Activated CD8-positive, alpha-beta memory T cell treated with anti-CD3 and anti-CD28 coated beads for 24 hours (primary cell): ENCODE results near the gene PLK2.
A peak's percentile ranks its signal among the peaks of the same experiment; 100 is the strongest.

Experiments used
- DNase-seq: peaks from one replicate; pipeline ENCODE4 v3.0.0-alpha.2; 2020

PLK2 gene

DNA sequence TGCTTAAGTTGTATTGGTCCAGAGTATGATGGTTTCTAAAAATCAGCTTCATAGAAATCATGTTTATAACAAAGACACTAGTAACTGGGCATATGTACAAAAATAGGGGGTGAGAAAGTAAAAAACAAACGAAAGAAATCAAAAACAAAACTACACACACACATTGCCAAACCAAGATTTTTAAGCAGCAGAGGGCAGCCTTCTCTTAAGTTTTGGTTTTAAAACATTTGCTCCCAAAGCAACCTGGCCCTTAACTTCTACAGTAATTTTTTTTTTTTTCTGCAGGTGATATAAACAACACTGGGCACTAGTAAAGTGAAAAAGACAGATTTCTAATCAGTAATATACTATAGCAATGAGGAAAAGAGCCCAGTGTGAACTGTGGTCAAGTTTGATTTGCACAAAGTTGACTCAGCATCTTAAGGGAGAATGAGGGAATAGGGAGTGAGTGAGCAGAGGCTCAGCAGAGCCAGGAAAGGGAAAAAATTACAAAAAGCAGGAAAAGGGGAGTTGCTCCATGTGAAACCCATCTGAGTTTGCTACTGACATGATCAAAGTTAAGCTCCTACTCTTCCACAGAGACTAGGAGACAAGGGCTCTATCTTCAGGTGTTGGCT lies 18.0 kb upstream of the PLK2 start:
- DNase-seq = no peak

DNA sequence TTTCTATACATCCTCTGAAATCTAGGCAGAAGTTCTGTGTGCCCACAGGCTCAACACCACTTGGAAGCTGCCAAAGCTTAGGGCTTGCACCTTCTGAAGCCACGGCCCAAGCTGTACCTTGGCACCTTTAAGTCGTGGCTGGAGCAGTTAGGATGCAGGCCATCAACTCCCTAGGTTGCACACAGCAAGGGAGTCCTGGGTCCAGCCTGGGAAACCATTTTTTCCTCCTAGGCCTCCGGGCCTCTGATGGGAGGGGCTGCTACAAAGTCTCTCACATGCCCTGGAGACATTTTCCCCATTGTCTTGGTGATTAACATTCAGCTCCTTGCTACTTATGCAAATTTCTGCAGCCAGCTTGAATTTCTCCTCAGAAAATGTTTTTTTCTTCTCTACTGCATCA lies 15.5 kb upstream of the PLK2 start:
- no peak for DNase-seq

DNA sequence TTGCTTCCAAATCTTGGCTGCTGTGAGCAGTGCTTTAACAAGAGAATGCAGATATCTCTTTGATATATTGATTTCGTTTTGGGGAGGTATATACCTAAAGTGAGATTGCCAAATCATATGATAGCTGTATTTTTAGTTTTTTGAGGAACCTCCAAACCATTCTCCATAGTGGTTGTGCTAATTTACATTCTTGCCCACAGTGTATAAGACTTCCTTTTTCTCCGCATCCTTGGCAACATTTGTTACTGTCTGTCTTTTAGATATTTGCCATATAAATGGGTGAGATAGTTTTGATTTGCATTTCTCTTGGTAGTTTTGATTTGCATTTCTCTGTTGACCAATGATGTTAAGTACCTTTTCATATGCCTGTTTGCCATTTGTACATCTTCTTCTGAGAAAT lies 10.0 kb upstream of the PLK2 start:
- no peak for DNase-seq

DNA sequence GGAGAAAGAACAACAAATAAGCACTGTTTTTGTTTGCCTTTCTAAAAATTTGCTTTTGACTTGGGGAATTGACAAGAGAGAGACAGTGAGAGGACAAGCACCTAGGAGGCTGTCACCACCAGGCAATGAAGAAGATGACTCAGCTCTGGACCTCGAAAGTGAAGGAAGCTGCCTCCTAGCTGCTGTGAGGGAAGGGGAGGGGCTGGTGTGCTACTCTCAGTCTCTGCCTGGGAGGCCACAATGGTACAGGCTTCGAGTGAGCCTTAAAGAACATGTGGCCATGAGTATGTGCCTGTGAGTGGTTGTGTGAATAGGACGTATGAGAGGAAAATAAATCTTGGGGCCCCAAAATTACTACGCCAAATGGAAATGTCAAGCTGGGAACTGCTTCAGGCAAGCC lies 7.1 kb upstream of the PLK2 start:
- no peak for DNase-seq

DNA sequence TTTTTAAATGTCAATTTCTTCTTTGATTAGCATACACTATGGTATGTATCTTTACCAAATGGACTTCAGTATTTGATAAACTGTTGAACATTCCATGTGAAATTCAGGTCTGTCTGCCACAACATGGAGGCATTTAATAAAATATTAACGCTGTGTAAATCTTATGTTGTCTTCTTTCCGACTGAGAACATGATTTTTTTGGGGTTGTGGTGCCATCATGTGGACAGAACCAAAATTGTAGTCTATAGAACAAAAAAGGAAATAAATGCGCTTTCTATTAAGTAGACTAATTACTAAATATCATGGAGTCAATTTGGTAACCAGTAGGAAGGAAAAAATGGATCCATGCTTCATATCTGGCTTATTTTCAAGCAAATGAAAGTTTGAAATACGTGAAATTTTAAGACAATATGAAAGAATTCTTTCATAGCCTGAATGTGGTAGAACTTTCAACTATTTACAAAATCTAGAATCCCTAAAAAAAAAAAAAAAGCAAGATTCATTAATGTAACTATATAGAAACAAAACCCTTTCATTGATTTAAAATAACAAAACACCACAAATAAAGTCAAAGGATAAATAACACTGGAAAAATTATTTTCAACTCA lies 2.8 kb upstream of the PLK2 start:
- no peak for DNase-seq

DNA sequence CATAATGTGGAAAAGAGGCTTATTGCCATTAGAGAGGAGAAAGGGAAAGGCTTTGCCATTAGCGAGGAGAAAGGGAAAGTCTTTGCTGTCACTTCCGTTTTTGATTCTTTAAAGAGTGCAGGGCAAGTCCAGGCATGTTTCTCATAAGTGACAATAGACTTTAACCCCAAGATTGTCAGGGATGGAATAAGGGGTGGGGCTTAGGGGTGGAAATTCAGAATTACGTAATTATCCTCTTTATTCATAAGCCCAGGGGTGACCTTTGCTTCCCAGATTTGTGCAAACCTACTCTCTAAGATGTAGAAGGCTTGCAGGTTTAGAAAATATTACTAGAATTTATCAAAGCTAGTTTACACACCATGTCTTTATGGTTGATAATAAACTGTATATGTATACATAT lies 2.3 kb upstream of the PLK2 start:
- no peak for DNase-seq

DNA sequence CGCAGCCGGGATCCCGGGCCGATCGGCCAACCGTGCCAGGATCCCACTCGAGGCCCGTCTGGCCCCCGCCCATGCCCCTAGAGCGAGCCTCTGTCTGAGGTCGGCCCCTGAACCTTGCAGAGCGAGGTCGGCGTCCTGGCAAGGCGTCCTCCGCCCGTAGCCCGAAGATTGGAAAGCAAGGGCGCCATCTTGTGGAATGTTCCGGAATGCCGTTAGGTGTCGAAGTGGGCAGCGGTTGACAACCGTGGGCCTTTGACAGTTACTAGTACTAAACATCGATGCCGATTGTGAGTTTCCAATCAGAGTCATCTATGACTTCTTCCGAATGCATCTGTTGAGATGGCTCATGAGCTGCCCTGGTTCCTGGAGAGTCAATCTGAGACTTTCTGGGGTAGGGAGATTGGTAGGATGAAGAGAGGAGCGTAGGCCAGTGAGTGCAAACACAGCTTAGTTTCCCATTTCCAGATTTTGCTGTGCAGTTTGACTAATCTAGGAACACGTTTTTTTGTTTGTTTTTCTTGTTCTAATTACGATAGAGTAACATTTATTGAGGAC lies 923 bp upstream of the PLK2 start:
- DNase-seq = peak; percentile 97

DNA sequence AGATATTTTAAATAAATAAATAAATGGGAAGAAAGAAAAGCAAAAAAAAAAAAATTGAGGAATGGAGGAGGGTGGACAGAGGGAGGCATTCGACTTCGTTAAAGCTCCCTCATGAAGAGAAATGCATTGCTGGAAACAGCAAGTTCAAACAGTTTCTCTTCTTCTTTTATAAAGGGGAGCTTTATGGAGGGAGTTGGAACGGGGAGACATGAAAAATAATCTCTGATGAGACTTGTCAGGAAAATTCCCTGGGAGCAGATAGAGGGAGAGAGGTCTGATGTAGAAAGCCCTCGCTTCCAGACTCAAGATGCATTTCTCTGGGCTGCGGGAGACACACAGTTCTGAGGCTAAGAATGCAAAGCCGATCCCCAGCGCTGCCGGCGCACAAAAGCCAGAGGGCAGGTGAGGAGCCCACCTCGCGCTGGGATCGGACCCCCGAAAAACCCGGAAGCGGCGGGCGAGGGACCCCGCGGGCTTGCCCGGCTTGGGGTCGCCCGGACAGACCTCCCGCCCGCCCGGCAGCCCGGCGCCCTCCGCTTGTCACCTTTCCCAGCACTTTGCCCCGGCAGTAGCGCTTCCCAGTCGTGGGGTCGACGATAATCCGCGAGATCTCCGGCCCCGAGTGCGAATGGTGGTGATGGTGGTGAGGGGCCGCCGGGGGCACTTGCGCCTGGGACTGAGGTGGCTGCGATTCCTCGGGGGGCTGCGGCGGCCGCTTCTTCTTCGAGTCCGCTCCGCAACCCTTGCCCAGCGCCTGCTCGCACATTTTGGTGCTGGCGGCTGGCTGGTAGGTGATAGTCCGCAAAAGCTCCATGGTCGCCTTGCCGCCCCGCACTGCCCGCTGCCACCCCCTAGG lies 512 bp downstream of the PLK2 start:
- no peak for DNase-seq

DNA sequence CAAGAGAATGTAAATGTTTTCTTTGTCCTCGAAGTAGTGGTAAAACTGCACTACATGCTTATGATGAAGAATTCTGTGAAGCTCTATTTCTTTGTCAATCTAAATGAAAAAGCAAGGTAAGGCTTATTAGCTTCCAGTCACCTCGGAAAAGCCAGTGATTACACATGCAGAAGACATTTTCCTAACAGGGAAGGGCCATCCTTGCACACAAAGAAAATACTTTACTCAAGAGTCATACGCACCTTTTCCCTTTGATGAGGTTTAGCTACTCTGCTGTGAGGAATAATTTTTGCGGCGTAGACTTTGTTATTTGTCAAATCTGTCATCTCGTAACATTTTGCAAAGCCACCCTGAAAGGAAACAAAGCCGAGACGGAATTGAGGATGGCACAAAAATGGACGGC lies 1.1 kb downstream of the PLK2 start:
- no peak for DNase-seq

DNA sequence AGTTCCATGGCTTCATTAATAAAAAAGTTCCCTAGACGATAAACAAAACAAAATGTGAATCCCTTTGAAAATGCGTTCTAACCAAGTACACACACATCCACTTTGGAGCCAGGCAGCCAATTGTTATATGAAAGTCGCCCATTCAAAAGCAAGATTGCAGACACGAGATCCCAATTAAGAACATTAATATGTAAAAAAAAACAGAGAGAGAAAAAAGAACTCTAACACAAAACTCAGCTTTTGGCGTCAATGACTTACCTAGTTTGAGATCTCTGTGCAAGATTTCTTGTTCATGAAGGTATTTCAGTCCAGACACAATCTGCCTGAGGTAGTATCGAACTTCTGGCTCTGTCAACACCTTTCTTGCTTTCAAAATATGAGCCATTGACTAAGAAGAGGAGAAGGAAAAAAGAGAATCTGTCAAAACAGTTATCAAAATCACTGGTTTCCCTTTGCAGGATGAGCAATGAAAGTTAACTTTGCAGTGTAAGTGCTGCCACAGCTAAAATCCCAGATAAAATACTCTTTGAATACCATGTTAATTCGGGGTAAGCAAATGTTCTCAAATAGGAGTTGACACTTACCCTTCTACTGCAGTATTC lies 1.6 kb downstream of the PLK2 start:
- DNase-seq = no peak

DNA sequence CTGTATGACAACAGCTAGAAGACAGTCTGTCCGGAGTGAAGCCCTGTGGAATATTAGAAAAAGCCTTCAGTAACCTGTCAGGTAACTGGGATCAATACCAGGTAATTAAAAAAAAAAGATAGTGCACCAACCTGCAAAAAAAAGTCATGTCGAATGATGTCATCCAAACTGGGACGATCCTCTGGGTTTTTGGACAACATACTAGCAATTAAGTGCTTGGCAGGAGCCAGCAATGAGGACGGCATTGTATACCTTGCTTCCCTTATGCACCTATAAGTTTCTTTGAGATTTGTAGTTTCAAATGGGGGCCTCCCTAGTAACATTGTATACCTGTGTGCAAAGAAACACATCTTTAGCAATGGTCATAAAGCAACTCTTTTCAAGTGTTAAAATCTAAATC lies 2.8 kb downstream of the PLK2 start:
- no peak for DNase-seq

DNA sequence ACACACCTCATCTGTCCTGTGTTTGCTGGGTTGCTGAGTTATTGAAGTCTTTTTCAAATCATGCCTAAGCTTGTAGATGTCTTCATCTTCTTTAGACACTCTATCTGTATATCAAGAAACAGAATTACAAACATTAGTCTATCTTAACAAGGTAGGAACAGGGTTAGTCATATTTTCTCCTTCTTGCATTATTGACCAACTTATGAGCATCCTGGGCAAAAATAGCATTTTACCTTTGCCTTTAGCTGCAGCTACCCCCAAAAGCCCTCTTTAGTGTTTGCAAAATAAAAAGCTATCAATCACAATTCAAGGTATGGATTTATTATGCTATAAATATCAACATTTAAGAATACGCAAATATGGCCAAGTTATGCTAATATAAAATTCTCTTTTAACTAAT lies 3.4 kb downstream of the PLK2 start:
- no peak for DNase-seq

DNA sequence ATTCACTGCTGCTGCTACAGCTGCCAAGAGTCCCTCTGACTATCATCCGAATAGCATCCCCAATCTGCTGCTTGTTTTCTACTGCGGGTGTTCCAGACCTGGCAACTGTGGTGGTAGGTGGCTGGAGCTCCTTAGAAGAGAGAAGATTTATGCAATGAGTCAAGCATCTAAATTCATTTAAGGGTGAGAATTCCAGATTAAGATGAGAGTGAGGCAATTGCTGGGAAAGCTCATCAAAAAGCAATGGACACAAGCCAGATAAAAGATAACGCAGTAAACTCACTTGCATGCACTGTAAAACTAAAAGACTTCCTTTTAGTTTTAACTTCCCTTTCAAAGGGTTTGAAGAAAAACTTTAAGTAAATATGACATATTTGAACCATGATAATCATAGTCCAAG lies 3.9 kb downstream of the PLK2 start:
- no peak for DNase-seq

DNA sequence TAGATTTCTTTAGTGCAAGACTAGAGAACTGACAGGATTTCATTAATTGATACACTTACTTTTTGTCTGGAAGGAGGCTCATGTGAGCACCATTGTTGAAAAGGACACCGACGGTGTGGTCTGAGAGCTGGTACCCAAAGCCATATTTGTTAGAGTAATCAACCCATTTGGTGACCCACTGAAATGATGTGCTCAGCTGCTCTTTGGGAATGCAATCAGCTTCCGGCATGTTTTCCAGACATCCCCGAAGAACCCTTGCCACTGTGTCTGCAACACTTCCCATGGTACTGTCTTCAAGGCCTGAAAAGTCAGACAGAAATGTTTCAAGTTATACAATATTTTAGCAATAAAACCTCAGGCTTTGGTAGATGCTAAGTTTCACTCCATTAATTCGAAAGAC lies 4.4 kb downstream of the PLK2 start:
- DNase-seq = no peak

DNA sequence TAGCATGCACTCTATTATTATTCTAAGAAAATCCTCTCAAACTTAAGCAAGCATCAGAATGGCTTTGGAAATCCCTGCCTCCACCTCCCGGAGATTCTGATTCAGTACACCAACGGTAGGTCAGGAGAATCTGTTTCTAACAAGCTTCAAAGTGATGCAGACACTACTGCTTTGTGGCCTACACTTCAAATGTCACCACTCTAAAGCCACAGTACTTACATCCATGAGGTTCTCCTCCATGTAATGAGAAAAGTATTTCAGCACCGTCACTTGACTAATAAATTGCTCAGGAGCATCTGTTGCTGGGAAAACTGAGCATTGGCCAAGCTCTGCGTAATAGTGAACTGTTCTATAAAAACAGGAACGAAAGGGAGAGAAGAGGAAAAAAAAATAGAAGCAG lies 4.8 kb downstream of the PLK2 start:
- DNase-seq = no peak

DNA sequence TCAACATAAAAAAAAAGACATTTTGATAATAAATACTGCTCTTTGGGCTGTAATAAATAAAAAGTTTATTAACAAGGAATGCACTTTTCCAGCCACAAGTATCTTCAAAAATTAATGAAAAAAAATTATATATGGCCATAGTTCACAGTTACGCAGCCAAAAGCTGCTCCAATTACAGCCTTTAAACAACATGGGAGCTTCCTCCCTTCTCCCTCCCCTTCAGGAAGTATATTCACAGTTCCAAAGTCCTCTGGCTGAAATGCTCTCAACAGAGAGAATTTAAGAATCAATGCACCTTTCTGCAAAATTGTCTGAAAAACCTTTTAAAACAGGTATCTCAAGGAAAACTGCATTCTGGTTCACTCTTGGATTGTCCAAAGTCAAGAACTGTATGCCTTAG lies 5.9 kb downstream of the PLK2 start:
- no peak for DNase-seq

DNA sequence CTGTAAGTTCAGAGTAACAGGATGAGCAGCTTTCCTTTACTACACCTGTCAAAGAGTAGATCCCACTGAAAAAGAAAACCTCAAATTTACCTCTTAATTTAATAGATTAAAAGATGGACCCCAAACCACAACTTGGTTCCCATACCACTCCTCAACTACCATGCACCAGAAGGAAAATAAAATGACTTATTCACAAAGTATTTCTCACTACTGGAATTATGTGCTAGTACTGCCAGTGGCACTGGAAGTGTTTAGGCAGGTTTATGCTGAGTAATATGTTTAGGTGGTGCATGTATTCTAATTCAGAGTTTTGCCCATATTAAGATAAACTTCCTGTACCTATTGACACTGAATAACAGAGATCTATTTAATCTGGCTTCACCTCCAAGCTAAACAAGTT lies 6.6 kb downstream of the PLK2 start:
- no peak for DNase-seq

DNA sequence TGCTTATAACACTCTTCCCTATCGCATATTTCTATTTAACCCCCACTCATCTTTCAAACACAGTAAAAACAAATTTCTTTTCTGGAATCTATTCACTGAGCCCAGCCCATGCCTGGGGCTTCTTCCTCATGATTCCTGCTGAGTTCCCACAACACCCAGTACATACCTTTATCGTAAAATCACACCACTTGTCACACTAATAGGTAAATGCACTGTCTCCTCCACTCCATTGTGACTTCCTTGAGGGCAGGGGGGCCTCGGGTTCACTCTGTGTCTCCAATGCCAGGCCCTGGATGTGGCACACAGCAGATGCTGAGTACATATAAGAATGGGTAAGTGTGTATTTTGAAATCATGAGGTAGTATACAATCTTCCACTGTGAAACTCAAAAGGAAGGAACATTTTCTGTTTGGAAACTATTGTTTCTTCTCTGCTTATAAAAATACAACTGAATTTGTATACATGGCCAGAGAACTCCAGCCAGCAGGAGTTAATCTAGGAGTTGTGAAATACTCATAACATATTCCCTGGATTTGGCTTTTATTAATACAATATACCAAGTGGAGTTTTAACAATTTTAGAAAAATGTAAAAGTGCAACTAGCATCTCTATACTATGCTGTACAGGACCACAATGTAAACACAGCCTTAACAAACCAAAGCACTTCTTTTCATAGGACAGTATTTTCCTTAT lies 7.2 kb downstream of the PLK2 start:
- no peak for DNase-seq

DNA sequence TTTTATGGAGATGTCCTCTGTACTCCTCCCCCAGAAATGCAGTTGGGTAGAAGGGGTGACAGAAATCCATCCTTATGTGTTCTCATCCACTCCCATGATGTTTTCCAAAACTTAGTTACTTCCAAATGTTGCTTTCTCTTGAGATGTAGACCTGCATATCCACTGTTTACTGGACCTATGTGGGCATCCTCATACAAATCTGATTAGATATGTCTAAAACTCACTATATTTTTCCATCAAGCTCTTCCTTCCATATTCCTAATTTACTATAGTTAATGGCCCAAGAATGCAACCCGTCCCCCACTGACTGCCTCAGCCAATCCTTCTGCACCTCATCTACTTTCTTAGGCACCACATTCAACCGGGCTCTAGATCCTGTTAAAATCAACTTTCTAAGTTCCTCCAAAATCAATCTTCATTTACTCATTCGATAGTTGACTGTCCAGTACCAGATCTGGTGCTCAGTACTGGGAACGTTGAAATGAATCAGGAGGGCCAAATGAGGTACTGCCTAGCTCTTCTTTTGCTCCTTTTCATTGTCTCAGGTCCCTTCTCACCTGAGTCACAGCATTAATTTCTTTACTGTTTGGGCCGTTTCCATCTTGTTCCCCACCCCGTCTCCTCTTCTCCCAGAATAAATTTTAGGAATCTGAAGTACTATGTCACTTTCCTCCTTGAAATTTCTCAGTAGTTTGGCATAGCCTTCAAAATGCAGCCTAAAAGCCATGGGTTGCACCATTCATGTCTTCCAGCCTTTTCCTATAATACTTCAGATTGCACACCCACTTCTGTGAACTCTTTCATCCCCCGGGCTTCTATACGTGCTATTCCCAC lies 7.9 kb downstream of the PLK2 start:
- no peak for DNase-seq

DNA sequence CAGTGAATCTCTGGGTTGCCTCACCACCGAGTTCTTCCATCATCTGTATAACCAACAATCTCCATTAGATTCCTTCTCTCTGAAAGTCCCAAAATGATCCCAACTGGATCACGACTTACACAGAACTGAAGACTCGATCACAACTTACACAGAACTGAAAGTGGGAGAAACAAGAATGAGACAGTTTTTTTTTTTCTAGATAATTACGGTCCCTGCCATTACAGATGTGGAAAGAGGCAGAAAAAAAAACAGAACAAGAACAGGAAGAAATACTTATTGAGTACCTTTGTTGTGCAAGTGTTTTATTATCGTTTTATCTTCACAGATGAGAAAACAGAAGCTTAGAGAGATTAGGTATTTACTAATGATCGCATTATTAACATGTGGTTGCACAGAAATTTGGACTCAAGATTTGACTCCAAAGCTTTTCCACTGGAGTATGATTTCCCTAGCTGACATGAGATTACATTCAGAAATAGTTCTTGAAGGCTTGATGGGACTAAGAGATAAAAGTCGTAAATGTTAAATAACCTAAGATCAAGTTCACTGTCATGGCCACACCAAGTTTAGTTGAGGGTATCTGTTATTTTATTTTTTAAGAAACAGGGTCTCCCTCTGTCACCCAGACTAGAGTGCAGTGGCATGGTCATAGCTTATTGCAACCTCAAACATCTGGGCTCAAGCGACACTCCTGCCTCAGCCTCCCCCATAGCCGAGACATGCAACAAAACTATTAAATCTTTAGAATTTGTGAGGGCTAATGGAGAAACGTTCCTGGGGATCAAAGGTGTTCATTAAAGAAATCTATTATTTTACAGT lies 8.9 kb downstream of the PLK2 start:
- no peak for DNase-seq

DNA sequence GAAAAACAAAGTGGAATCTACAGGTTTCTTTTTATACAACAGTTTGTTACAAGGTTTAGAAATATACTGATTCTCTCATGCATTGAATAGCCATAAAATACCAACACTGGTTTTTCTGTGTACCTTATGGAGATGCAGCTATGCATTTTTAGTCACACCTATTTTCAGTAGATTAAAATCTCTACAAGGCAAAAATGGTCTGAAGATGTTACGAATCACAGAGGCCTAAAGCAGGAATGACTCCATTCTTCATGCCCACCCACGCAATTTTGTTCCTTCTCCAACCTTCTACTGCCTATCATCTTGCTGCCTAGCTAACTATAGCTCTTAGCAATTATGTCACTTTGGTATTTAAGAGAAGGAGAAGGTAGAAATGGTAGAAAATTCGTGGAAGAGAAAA lies 9.9 kb downstream of the PLK2 start:
- DNase-seq = no peak
